Keratinocyte (primary cell): ENCODE data around the gene GRAMD1A. TPM values are rescaled to one million over a fixed set of nuclear protein-coding genes. Genes with fewer than 3 reads are reported as not detected.
"Not testable (repeated sequence)": the region's sequence is repeated elsewhere in the genome, so short reads cannot be mapped to it uniquely, and the experiment has no call there.

Experiments
- DNase-seq: peaks from one replicate; pipeline ENCODE4 v3.0.0-alpha.2; 2011; ENCODE audit warnings: low read depth, missing footprints, low spot score
- FAIRE-seq: peaks from 2 replicates; lab custom pipeline; 2011; peaks lifted over from hg19 to GRCh38; lab: Jason Lieb, UNC
- H2AFZ ChIP-seq: 2 replicates; pipeline ENCODE4 v1.6.0; 2012; ENCODE audit warnings: low read length, control low read depth, inconsistent platforms; ENCODE audit not compliant: control insufficient read depth
- H3K27ac ChIP-seq: 2 replicates; pipeline ENCODE4 v1.5.1; 2011; ENCODE audit warnings: low read length; ENCODE audit not compliant: control insufficient read depth, insufficient read depth
- H3K27me3 ChIP-seq: 3 replicates; pipeline ENCODE4 v1.6.0; 2011; ENCODE audit warnings: low read length; ENCODE audit not compliant: control insufficient read depth, insufficient read depth; ENCODE audit errors: extremely low read depth
- H3K36me3 ChIP-seq, 2 experiments: 2 replicates in 1 of 2; 3 replicates in 1 of 2; pipeline ENCODE4 v1.5.1; 2011; ENCODE audit warnings: low read length in 2 of 2, mild to moderate bottlenecking in 1 of 2; ENCODE audit not compliant: control insufficient read depth in 2 of 2, insufficient read depth in 2 of 2; ENCODE audit errors: extremely low read depth in 1 of 2
- H3K4me1 ChIP-seq: 3 replicates; pipeline ENCODE4 v1.5.1; 2011; ENCODE audit warnings: low read length; ENCODE audit not compliant: control insufficient read depth, insufficient read depth; ENCODE audit errors: extremely low read depth
- H3K4me2 ChIP-seq: 3 replicates; pipeline ENCODE4 v1.6.0; 2011; ENCODE audit warnings: low read depth, low read length; ENCODE audit not compliant: control insufficient read depth, insufficient read depth; ENCODE audit errors: extremely low read depth
- H3K4me3 ChIP-seq, 3 experiments: fragments of 200-600 bp in 1 of 3; sonication (generic) in 1 of 3; 2 replicates in 2 of 3; 3 replicates in 1 of 3; pipeline ENCODE4 v1.5.1; 2011 to 2016; ENCODE audit warnings: low read length in 3 of 3, mild to moderate bottlenecking in 3 of 3, control low read depth in 2 of 3, inconsistent platforms in 1 of 3, low read depth in 1 of 3, mixed read lengths in 1 of 3, mixed run types in 1 of 3, moderate library complexity in 1 of 3; ENCODE audit not compliant: control insufficient read depth in 2 of 3, insufficient read depth in 2 of 3; ENCODE audit errors: extremely low read depth in 1 of 3
- H3K79me2 ChIP-seq: 2 replicates; pipeline ENCODE4 v1.6.0; 2012; ENCODE audit warnings: low read length; ENCODE audit not compliant: control insufficient read depth, insufficient read depth
- H3K9ac ChIP-seq: 3 replicates; pipeline ENCODE4 v1.6.0; 2011; ENCODE audit warnings: low read length; ENCODE audit not compliant: control insufficient read depth, insufficient read depth; ENCODE audit errors: extremely low read depth
- H3K9me1 ChIP-seq: 3 replicates; pipeline ENCODE4 v1.6.0; 2011; ENCODE audit warnings: low read length; ENCODE audit not compliant: control insufficient read depth, insufficient read depth; ENCODE audit errors: extremely low read depth
- H3K9me3 ChIP-seq: 2 replicates; pipeline ENCODE4 v1.5.1; 2012; ENCODE audit warnings: low read depth, low read length; ENCODE audit not compliant: control insufficient read depth
- H4K20me1 ChIP-seq: 3 replicates; pipeline ENCODE4 v1.6.0; 2011; ENCODE audit warnings: low read length; ENCODE audit not compliant: control insufficient read depth, insufficient read depth; ENCODE audit errors: extremely low read depth
- EZH2 ChIP-seq: IDR thresholded peaks from one replicate; pipeline ENCODE4 v1.6.1; 2012; ENCODE audit warnings: inconsistent platforms, mild to moderate bottlenecking, low read length, moderate library complexity
- dilution Hi-C: fragments of 300-500 bp; cut with MboI; formaldehyde crosslinking; loops from one replicate; pipeline ENCODE4 v1.7.0; 2020; ENCODE audit warnings: low sequenced_read_pairs; ENCODE audit not compliant: extremely low pct_ligation_motif_present
- polyA plus RNA-seq, 5 experiments: library from polyadenylated mRNA; depleted of rRNA in 3 of 5; stranded (reverse) in 3 of 5; stranded (forward) in 1 of 5; unstranded in 1 of 5; fragments of >200 nt; gene quantifications; 1 replicate in 1 of 5; 2 replicates in 3 of 5; 3 replicates in 1 of 5; pipeline versions ENCODE4 v1.2.1 to v1.2.3, GENCODE V29; 2011 to 2012; ENCODE audit warnings: missing spikeins in 2 of 5, low read depth in 1 of 5, low replicate concordance in 1 of 5
- TF ChIP-seq, protein P1 (sequence below), 3 experiments: IDR thresholded peaks in 1 of 3; conservative IDR thresholded peaks in 1 of 3; optimal IDR thresholded peaks in 1 of 3; 2 replicates in 2 of 3; 3 replicates in 1 of 3; pipeline versions ENCODE3 to v1.5.1; 2011; ENCODE audit warnings: low read length in 3 of 3, mild to moderate bottlenecking in 3 of 3, moderate library complexity in 2 of 3, control low read depth in 1 of 3, inconsistent platforms in 1 of 3; ENCODE audit not compliant: insufficient read depth in 2 of 3; ENCODE audit errors: extremely low read depth in 1 of 3

GRAMD1A gene
- polyA plus RNA-seq, 1 donor (not counting 4 experiments of a cell fraction or from before 2014, with no cell fraction given): 24.6 TPM

DNA sequence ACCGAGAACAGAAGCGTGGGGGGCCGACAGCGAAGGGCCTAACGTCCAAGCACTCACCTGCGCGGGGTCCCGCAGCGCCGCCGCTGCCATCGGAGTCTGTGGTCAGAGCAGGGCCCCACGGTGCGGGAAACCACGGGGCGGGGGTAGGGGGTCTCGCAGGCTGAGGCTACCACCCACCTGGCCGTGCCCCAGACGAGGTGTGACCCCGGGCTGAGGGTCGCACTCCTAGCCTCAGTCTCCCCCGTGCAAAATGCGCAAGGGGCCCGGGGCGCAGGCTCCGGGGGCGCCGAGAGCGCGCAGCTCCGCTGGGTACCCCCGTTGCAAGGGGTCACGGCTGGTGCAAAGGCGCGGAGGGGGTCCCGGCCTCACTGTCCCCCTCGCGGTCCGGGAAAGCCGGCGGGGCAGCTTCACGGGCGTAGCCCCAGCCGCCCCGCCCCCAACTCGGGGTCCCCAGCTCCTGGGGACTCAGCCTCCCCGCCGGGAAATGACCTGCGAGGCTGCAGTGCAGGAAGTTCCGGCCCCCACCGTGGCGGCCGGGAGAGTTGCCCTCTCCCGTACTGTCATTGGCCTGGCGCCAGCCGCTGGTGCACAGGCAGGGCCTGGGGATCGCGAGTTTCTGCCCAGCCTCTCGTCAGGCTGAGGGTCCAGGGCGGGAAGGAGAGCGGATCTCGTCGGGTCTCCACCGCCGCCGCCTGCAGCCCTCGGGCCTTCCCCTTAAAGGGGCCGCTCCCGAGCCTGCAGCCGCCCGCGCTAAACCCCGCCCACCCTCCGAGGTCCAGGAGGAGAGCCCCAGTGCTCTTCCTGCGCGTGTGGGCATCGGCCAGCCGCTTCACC lies 36.3 kb upstream of the GRAMD1A start, which contains the start of gene ZNF792:
Gene ZNF792 (minus strand): TSS at position 657 of the 834 bp plus-strand sequence. CDS start 567 bp downstream, at position 90.
- no peak for DNase-seq
- Histone ChIP-seq H3K36me3 (peaks cover 5 to 8% of the 10 kb centered on the region in 2 experiments), H3K27me3 (no peaks in the 10 kb centered on the region), H3K9me1 (no peaks in the 10 kb centered on the region), H3K4me3 (peak within 1 kb of the TSS; percentile 67 to 84 (median 73)), H4K20me1 (no peaks in the 10 kb centered on the region), H3K9ac (peak within 1 kb of the TSS; percentile 60), H2AFZ (peak within 1 kb of the TSS; percentile 38), H3K79me2 (peaks cover 5% of the 10 kb centered on the region), H3K9me3 (peaks cover 10% of the 10 kb centered on the region), H3K4me1 (peaks cover 10% of the 10 kb centered on the region), H3K4me2 (peak within 1 kb of the TSS; percentile 91), H3K27ac (no peak within 1 kb of the TSS)
- FAIRE-seq: no peak
- TF ChIP-seq, protein P1, sequence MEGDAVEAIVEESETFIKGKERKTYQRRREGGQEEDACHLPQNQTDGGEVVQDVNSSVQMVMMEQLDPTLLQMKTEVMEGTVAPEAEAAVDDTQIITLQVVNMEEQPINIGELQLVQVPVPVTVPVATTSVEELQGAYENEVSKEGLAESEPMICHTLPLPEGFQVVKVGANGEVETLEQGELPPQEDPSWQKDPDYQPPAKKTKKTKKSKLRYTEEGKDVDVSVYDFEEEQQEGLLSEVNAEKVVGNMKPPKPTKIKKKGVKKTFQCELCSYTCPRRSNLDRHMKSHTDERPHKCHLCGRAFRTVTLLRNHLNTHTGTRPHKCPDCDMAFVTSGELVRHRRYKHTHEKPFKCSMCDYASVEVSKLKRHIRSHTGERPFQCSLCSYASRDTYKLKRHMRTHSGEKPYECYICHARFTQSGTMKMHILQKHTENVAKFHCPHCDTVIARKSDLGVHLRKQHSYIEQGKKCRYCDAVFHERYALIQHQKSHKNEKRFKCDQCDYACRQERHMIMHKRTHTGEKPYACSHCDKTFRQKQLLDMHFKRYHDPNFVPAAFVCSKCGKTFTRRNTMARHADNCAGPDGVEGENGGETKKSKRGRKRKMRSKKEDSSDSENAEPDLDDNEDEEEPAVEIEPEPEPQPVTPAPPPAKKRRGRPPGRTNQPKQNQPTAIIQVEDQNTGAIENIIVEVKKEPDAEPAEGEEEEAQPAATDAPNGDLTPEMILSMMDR (optimal IDR thresholded peaks at IDR 0.05 in 1 of 3, IDR thresholded peaks at IDR 0.05 in 1 of 3, conservative IDR thresholded peaks at IDR 0.05 in 1 of 3; ENCODE audit: extremely low read depth in 1 of 3, insufficient read depth in 2 of 3, low read length in 3 of 3): no peak
- no peak for TF ChIP-seq EZH2
- dilution Hi-C loops: no loop called here

DNA sequence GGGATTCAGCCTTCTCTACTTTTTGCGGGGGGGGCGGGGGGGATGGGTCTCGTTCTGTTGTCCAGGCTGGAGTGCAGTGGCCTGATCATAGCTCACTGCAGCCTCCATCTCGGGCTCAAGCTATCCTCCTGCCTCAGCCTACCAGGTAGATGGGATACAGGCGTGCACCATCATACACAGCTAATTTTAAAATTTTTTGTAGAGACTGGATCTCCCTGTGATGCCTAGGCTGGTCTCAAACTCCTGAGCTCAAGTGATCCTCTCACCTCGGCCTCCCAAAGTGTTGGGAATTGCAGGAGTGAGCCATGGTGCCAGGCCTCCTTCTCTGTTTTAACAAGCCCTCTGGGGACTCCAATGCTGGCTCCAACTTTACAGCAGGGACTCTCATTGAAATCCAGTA lies 35.5 kb upstream of the GRAMD1A start:
- Histone ChIP-seq H3K4me3 (no peak overlapping the region), H3K79me2 (peaks cover 5% of the 10 kb centered on the region), H3K4me1 (peaks cover 10% of the 10 kb centered on the region), H2AFZ (no peak overlapping the region), H3K27me3 (no peaks in the 10 kb centered on the region), H3K9me1 (no peaks in the 10 kb centered on the region), H3K9ac (no peak overlapping the region), H3K36me3 (peaks cover 0 to 3% of the 10 kb centered on the region in 2 experiments), H3K27ac (no peak overlapping the region), H4K20me1 (no peaks in the 10 kb centered on the region), H3K4me2 (no peak overlapping the region), H3K9me3 (peaks cover 2% of the 10 kb centered on the region)
- TF ChIP-seq, protein P1 (optimal IDR thresholded peaks at IDR 0.05 in 1 of 3, IDR thresholded peaks at IDR 0.05 in 1 of 3, conservative IDR thresholded peaks at IDR 0.05 in 1 of 3; ENCODE audit: extremely low read depth in 1 of 3, insufficient read depth in 2 of 3, low read length in 3 of 3): no peak
- no peak for TF ChIP-seq EZH2
- dilution Hi-C loops: no loop called here
- DNase-seq (no peak), FAIRE-seq (no peak)

DNA sequence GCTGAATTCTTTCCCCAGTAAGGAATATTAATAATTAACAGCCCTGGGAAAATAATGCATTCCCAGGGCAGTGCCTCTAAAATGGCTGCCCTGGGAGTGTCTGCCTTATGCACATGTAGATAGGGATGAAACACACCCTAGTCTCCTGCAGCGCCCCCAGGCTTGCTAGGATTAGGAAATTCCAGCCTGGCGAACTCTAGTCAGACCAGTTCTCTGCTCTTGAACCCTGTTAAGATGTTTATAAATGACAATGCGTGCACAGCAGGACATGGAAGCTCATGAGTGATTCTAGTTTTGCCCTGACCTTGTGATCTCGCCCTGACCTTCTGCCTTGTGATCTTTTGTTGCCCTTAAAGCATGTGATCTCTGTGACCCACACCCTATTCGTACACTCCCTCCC lies 34.6 kb upstream of the GRAMD1A start:
- H3K4me1 ChIP-seq: peaks cover 10% of the 10 kb centered on the region
- H3K27ac ChIP-seq, H3K79me2 ChIP-seq, H3K9ac ChIP-seq, dilution Hi-C loops, FAIRE-seq, H2AFZ ChIP-seq, H3K36me3 ChIP-seq, H3K27me3 ChIP-seq, H3K9me1 ChIP-seq, H3K9me3 ChIP-seq, H3K4me3 ChIP-seq, H4K20me1 ChIP-seq, H3K4me2 ChIP-seq, DNase-seq: not testable (repeated sequence)
